GM12891 (cell line): Measurements from ENCODE around the gene THBD.

Source experiments
- POLR2A ChIP-seq: IDR thresholded peaks from 2 replicates; pipeline ENCODE4 v1.6.1; 2011; ENCODE audit warnings: low read depth, low read length, control low read depth
- POLR2AphosphoS5 ChIP-seq: IDR thresholded peaks from 2 replicates; pipeline ENCODE4 v1.6.1; 2011; ENCODE audit warnings: low read depth, low read length, control low read depth
- POU2F2 ChIP-seq: IDR thresholded peaks from 2 replicates; pipeline ENCODE4 v1.6.1; 2011; ENCODE audit warnings: low read depth, mild to moderate bottlenecking, control low read depth, low read length, moderate library complexity
- TAF1 ChIP-seq: IDR thresholded peaks from 2 replicates; pipeline ENCODE4 v1.6.1; 2011; ENCODE audit warnings: low read depth, low read length, control low read depth

GRCh38 chr20:23059001-23059400, 9.5 kb upstream of the THBD start:
- TF ChIP-seq TAF1, result no peak
- TF ChIP-seq POLR2A, result no peak
- TF ChIP-seq POLR2AphosphoS5, result no peak
- TF ChIP-seq POU2F2, result no peak
